GM18519 (cell line): ENCODE measurements around the gene NR1H2.

Experiments used
- ATAC-seq: cut with Tn5 transposase; IDR thresholded peaks from one replicate; pipeline ENCODE4 v1.9.1; 2021; ENCODE audit warnings: mild to moderate bottlenecking, moderate library complexity; ENCODE audit not compliant: unreplicated experiment, low FRiP score

Gene NR1H2

DNA sequence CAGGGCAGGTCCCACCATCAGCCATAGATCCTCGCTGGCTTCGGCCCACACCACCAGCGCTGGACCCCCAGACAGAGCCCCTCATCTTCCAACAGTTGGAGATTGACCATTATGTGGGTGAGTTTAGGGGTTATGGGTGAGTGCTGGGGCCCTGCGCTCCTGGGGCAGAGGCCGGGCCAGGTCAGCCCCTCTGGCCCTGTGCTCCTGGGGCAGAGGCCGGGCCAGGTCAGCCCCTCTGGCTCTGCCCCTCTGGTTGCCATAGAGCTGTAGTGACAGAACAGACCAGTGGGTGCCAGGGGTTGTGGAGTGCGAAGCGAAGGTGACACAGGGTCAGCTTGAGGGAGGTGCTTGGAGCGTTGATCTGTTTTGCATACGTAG lies 23.1 kb downstream of the NR1H2 start:
- ATAC-seq = no peak

DNA sequence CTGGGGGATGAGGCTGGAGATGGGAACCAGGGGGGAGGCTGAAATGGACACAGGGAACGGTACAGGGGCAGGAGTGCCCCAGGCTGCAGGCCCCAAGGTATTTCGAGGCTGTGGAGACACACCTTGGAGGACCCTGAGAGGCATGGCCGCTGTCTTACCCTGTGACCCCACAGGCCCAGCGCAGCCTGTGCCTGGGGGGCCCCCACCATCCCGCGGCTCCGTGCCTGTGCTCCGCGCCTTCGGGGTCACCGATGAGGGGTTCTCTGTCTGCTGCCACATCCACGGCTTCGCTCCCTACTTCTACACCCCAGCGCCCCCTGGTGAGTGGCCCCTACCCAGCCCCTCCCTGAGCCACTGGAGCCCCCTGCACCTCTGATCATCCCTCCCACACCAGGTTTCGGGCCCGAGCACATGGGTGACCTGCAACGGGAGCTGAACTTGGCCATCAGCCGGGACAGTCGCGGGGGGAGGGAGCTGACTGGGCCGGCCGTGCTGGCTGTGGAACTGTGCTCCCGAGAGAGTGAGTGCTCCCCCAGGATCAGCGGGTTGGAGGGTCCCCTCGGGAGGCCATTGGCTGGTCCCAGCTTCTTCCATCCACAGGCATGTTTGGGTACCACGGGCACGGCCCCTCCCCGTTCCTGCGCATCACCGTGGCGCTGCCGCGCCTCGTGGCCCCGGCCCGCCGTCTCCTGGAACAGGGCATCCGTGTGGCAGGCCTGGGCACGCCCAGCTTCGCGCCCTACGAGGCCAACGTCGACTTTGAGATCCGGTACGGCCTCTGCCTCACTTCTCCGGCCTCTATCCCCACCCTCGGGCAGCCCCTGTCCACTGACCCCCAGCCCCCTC lies 25.6 kb downstream of the NR1H2 start:
- no peak for ATAC-seq

- no peak for ATAC-seq
Observed at GRCh38 chr19:50402544-50403301, 26.5 kb downstream of the NR1H2 start.

- no peak for ATAC-seq
Observed at GRCh38 chr19:50406156-50406820, 30.0 kb downstream of the NR1H2 start.

DNA sequence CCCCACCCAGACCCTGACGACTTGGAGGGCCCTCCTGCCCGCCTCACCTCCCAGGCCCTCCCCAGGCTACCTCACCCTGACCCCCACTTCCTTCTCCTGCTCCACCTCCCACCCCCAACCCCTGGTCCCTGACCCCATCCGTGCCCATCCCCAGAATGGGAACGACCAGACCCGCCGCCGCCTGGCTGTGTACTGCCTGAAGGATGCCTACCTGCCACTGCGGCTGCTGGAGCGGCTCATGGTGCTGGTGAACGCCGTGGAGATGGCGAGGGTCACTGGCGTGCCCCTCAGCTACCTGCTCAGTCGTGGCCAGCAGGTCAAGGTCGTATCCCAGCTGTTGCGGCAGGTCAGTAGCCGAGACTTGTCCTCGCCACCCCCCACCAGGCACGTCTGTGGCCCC lies 30.6 kb downstream of the NR1H2 start:
- ATAC-seq = no peak

GRCh38 chr19:50409347-50409746 lies 33.1 kb downstream of the NR1H2 start:
- no peak for ATAC-seq

DNA sequence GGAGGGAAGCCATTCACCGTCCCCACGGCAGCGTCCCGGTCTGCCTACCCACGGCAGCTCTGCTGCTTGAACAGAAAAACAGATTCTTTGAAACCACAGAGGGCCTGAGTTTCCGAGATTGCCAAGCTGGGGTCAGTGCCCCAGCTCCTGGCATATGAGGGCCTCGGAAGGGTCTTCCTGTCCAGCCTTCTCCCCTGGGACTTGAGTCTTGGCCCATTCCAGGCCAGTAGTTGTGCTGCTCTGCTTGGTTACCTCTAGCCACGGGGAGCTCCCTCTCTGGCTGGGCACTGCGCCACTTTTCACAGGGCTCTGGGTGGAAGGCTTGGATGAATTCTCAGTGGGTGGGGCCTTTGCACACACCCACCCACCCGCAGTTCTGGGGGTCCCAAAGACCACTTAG lies 33.9 kb downstream of the NR1H2 start:
- no peak for ATAC-seq

DNA sequence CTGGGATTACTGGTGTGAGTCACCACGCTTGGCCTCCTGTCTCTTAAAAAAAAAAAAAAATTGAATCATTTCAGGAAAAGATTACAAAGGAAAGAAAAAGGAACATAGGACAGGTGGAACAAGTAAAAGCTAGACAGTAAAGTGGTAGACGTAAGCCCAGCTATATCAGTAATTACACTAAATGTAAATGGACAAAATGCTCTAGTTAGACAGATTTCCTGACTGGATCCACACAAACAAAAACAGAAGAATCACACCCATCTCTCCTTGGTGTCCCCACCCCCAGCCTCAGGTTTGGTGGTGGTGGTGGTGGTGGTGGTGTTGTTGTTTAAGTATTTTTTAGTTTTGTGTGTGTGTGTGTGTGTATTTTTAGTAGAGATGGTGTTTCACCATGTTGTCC lies 36.2 kb downstream of the NR1H2 start:
- no peak for ATAC-seq

DNA sequence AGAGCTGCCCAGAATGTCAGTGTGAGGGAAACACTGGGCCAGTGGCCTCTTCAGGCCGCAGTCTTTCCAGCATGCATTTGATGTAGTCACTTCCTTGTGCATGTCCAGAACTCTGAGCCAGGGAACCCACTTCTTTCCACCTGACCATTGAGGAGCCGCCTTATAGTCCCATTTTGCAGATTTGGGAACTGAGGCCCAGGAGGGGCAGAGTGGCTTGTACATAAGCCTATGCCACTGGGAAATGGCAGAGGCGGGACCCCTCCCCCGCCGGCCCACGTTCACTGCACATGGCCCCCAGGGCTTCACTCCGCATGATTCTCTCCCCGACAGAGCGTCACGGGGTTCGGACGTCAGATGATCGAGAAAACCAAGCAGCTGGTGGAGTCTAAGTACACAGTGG lies 36.8 kb downstream of the NR1H2 start:
- no peak for ATAC-seq

GRCh38 chr19:50413531-50413930 lies 37.3 kb downstream of the NR1H2 start:
- no peak for ATAC-seq

GRCh38 chr19:50414864-50415660 lies 38.8 kb downstream of the NR1H2 start:
- no peak for ATAC-seq

- ATAC-seq = no peak
Observed at GRCh38 chr19:50415661-50416033, 39.4 kb downstream of the NR1H2 start.

- no peak for ATAC-seq
Observed at GRCh38 chr19:50416034-50416977, 40.0 kb downstream of the NR1H2 start.

- no peak for ATAC-seq
Observed at GRCh38 chr19:50417111-50418081, 41.1 kb downstream of the NR1H2 start.

GRCh38 chr19:50418176-50419021 lies 42.1 kb downstream of the NR1H2 start, which contains the start of gene SPIB:
TSS of gene SPIB (plus strand) at chr19:50418938. CDS start at chr19:50418963, 25 bp downstream.
- no peak for ATAC-seq

- no peak for ATAC-seq
Observed at GRCh38 chr19:50419022-50419579, 42.8 kb downstream of the NR1H2 start.

GRCh38 chr19:50419580-50420035 lies 43.4 kb downstream of the NR1H2 start:
- no peak for ATAC-seq
